ENCODE results near the gene TTC34.
A peak's percentile ranks its signal among the peaks of the same experiment; 100 is the strongest.

TTC34 gene

DNA sequence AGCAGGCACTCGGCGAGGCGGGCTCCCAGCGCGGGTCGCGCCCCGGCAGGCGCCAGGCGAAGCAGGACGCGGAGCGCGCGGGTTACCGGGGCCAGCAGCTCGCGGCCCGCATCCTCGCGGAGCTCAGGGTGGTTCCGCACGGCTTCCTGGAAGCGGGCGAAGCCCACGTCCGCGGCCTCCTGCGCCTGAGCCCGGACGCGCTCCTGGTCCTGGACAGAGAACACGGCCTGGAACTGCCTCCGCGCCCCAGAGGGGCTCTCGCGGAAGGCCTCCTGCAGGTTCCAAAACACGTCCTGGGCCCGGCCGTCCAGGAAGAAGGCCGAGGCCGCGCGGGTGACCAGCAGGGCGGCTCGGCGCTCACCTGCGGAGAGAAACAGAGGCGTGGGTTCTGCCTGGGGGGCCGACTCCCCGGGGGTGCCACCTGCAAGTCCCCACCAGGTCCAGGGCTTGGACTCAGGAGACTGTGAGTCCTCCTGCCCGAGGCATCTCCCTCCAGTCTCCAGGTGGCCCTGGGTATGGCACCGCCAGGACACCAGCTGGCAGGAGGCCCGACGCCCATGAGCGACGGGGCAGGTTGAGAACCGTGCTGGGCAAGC lies 11.4 kb downstream of the TTC34 start:
- TF ChIP-seq CTCF (IDR thresholded peaks at IDR 0.05; ENCODE audit: extremely low read depth, missing control alignments), result no peak
- DNase-seq (ENCODE audit: low spot score), result no peak

DNA sequence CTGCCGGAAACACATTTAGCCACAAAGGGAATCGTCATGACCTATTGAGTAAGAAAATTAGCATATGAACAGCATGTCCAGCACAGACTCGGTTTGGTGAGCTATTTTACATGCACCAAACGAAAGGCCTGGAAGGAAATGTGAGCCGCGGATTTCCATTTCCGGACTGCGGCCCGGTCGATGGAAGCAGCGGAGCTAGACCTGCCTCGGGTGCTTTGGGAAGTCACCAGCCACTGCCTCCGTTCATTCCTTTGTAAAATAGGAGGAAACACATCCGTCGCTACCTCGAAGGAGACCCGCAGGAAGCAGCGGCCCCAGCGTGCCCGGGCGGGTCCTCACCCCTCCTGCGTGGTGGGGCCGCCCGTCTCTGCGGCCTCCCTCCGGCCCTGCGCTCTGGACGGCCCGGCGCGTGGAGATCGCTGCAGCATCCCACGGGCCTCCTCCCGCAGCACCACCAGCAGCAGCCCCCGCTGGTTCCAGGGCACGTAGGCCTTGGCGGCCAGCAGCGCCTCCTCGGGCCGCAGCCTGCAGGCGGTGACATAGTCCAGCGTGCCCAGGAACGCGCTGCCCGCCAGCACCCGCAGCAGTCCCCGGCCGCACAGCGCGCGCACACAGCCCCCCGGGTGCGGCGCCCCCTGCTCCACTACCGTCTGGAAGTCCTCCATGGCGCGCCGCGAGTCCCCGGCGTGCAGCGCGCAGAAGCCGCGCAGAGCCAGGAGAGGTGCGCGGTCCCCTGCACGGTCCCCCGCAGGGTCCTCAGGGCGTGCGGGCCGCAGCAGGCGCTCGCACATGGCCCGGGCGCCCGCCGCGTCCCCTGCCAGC lies 12.1 kb downstream of the TTC34 start:
- no peak for DNase-seq (ENCODE audit: low spot score)
- no peak for TF ChIP-seq CTCF (IDR thresholded peaks at IDR 0.05; ENCODE audit: extremely low read depth, missing control alignments)

DNA sequence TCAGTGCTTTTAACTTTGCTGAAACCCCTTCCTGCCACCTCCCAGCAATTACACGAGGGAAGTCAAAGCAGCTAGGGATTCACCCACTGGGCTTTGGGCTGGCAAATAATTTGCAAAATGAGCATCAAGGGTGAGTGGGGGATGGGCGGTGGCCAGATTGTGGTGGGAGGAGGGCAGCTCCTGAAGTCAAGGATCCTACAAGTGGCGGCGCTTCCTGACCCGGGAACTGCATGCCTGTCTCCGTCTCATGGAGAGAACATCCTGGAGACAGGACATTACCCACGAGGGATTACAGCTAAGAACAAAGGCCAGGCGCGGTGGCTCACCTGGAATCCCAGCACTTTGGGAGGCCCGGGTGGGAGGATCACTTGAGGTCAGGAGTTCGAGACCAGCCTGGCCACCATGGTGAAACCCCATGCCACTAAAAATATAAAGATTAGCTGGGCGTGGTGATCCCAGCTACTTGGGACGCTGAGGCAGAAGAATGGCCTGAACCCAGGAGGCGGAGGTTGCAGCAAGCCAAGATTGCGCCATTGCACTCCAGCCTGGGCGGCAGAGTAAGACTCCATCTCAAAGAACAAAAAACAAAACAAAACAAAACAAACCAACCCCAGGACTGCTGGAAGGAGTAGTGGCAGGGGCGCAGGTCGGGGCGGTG lies 12.9 kb downstream of the TTC34 start:
- TF ChIP-seq CTCF (IDR thresholded peaks at IDR 0.05; ENCODE audit: extremely low read depth, missing control alignments), result no peak
- no peak for DNase-seq (ENCODE audit: low spot score)

GRCh38 chr1:2787163-2787911 lies 14.2 kb downstream of the TTC34 start:
- TF ChIP-seq CTCF (IDR thresholded peaks at IDR 0.05; ENCODE audit: extremely low read depth, missing control alignments), result no peak
- DNase-seq (ENCODE audit: low spot score), result no peak

- peak; percentile 83 for DNase-seq (ENCODE audit: low spot score)
- peak; percentile 76 for TF ChIP-seq CTCF (IDR thresholded peaks at IDR 0.05; ENCODE audit: extremely low read depth, missing control alignments)
Observed at GRCh38 chr1:2786329-2787162, 14.9 kb downstream of the TTC34 start.

- no peak for TF ChIP-seq CTCF (IDR thresholded peaks at IDR 0.05; ENCODE audit: extremely low read depth, missing control alignments)
- DNase-seq (ENCODE audit: low spot score), result no peak
Observed at GRCh38 chr1:2785631-2786328, 15.7 kb downstream of the TTC34 start.

Data from GM20000 (cell line).